ENCODE data around the gene RASSF4. TPM values are rescaled to one million over a fixed set of nuclear protein-coding genes. Genes with fewer than 3 reads are reported as not detected.

The RASSF4 gene
- total RNA-seq, 4 donors from 2014 or later: 27.6 to 41.5 (median 32.7) TPM

- Histone ChIP-seq H3K27ac (replicated peaks in 1 of 4) (peak overlapping the region in 2 of 4 donors; percentile 17 to 36), H3K27me3 (no peaks in the 10 kb centered on the region), H3K4me3 (no peak overlapping the region), H3K36me3 (peaks cover 0 to 22% (median 4%) of the 10 kb centered on the region in 4 donors), H3K9me3 (no peaks in the 10 kb centered on the region), H3K4me1 (peaks cover 22 to 53% (median 41%) of the 10 kb centered on the region in 4 donors)
- no peak for TF ChIP-seq EP300 (IDR thresholded peaks at IDR 0.05)
- no peak for TF ChIP-seq POLR2AphosphoS5 (IDR thresholded peaks at IDR 0.05)
- no peak for TF ChIP-seq CTCF (IDR thresholded peaks at IDR 0.05)
- no peak for TF ChIP-seq POLR2A (IDR thresholded peaks at IDR 0.05; ENCODE audit: low read depth)
- no peak for DNase-seq (ENCODE audit: extremely low spot score)
- intact Hi-C loops (cut with DNase I): no loop called here
Measured at GRCh38 chr10:44954962-44955361, 4.6 kb upstream of the RASSF4 start.

GRCh38 chr10:44955413-44956070 is 4.1 kb upstream of the RASSF4 start:
- peaks cover 0 to 22% (median 4%) of the 10 kb centered on the region in 4 donors for H3K36me3 ChIP-seq
- peaks cover 24 to 51% (median 41%) of the 10 kb centered on the region in 4 donors for H3K4me1 ChIP-seq
- H3K27ac ChIP-seq (replicated peaks in 1 of 4): peak overlapping the region in 3 of 4 donors; percentile 30 to 62 (median 36)
- TF ChIP-seq CTCF (IDR thresholded peaks at IDR 0.05) (no peak), POLR2A (IDR thresholded peaks at IDR 0.05; ENCODE audit: low read depth) (no peak), POLR2AphosphoS5 (IDR thresholded peaks at IDR 0.05) (peak; percentile 45 to 51), EP300 (IDR thresholded peaks at IDR 0.05) (no peak)
- WGBS: 66% methylated on average over 8 of the region's 8 CpGs
- H3K9me3 ChIP-seq: no peaks in the 10 kb centered on the region
- intact Hi-C loops (cut with DNase I): no loop called here
- no peak overlapping the region for H3K4me3 ChIP-seq
- no peaks in the 10 kb centered on the region for H3K27me3 ChIP-seq
- no peak for DNase-seq (ENCODE audit: extremely low spot score)

GRCh38 chr10:44956226-44956625 is 3.4 kb upstream of the RASSF4 start:
- H3K27me3 ChIP-seq: no peaks in the 10 kb centered on the region
- peaks cover 0 to 22% (median 4%) of the 10 kb centered on the region in 4 donors for H3K36me3 ChIP-seq
- no peak overlapping the region for H3K4me3 ChIP-seq
- intact Hi-C loops (cut with DNase I): no loop called here
- no peaks in the 10 kb centered on the region for H3K9me3 ChIP-seq
- WGBS: 92% methylated on average over 4 of the region's 4 CpGs
- peaks cover 31 to 49% (median 46%) of the 10 kb centered on the region in 4 donors for H3K4me1 ChIP-seq
- no peak for TF ChIP-seq POLR2A (IDR thresholded peaks at IDR 0.05; ENCODE audit: low read depth)
- TF ChIP-seq CTCF (IDR thresholded peaks at IDR 0.05): no peak
- no peak for TF ChIP-seq POLR2AphosphoS5 (IDR thresholded peaks at IDR 0.05)
- peak overlapping the region in 3 of 4 donors; percentile 30 to 62 (median 36) for H3K27ac ChIP-seq (replicated peaks in 1 of 4)
- DNase-seq (ENCODE audit: extremely low spot score): no peak

DNA sequence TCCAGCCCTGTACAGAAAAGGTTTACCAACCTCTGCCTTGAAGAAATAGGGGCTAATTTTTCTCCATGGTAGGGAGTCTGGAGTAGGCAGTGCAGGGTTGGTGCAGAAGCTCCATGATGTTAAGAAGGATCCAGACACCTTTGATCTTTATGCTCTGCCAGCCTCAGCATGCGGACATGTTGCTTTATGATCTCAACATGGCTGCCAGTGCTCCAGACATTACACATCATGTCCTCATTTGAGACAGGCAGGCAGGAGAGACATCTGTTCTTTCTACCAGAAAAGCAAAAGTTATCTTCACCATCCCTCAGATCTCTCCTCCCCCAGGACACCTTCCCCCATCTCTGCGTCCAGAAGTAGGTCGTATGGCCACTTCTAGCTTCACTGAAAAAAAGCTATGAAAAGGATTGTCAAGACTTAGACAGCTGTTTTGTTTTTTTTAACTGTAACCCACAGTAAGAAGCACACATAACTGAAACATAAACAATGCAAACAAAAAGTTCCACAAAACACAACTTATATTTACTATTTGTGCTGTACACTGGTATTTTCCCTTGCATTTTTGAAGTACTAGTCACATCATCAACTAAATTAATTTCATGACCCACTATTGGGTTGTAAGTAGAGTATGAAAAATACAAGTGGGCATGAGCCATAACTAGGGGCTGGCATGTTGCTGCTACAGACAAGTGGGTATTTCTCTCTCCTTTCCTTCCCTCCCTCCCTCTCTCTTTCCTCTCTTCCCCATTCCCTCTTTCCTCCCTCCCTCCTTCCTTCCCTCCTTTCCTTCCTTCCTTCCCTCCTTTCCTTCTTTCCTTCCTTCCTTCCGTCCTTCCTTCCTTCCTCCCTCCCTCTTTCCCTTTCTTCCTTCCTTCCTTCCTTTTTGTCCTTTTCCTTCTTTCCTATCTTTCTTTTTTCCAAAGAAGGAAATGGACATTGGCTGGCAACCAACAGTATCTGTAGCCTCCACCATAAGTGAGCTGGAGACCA is 2.6 kb upstream of the RASSF4 start:
- WGBS: 95% methylated on average over 4 of the region's 4 CpGs
- H3K4me3 ChIP-seq: no peak overlapping the region
- H3K27me3 ChIP-seq: no peaks in the 10 kb centered on the region
- TF ChIP-seq CTCF (IDR thresholded peaks at IDR 0.05): no peak
- TF ChIP-seq POLR2A (IDR thresholded peaks at IDR 0.05; ENCODE audit: low read depth): no peak
- no peak for TF ChIP-seq POLR2AphosphoS5 (IDR thresholded peaks at IDR 0.05)
- no peak for TF ChIP-seq EP300 (IDR thresholded peaks at IDR 0.05)
- intact Hi-C loops (cut with DNase I): no loop called here
- H3K36me3 ChIP-seq: peaks cover 0 to 22% (median 4%) of the 10 kb centered on the region in 4 donors
- no peak for DNase-seq (ENCODE audit: extremely low spot score)
- H3K9me3 ChIP-seq: no peaks in the 10 kb centered on the region
- peak overlapping the region in 3 of 4 donors; percentile 87 to 93 (median 92) for H3K27ac ChIP-seq (replicated peaks in 1 of 4)
- peaks cover 39 to 57% (median 48%) of the 10 kb centered on the region in 4 donors for H3K4me1 ChIP-seq
